ENCODE measurements around the gene ZIC4. TPM values are rescaled to one million over a fixed set of nuclear protein-coding genes. Genes with fewer than 3 reads are reported as not detected.

Gene ZIC4
- total and polyA plus RNA-seq, 7 experiments from 2014 or later = not detected

GRCh38 chr3:147392625-147392946, 13.8 kb downstream of the ZIC4 start:
- Mint-ChIP-seq H3K27ac (no peak overlapping the region), H3K4me3 (no peak overlapping the region), H3K27me3 (peaks cover 70 to 84% (median 72%) of the 10 kb centered on the region in 5 donors), H3K4me1 (peaks cover 0 to 8% (median 4%) of the 10 kb centered on the region in 7 donors), H3K9me3 (peaks cover 0 to 59% (median 20%) of the 10 kb centered on the region in 11 donors), H3K36me3 (peaks cover 0 to 22% (median 2%) of the 10 kb centered on the region in 5 donors)
- Histone ChIP-seq H3K27me3 (ENCODE audit: control insufficient read depth in 2 of 2, insufficient read depth in 2 of 2, low read length in 2 of 2) (peaks cover 0 to 20% of the 10 kb centered on the region in 2 donors), H3K4me1 (ENCODE audit: control insufficient read depth in 2 of 2, insufficient read depth in 2 of 2, low read length in 2 of 2) (no peaks in the 10 kb centered on the region), H3K36me3 (ENCODE audit: control insufficient read depth in 2 of 3, insufficient read depth in 3 of 3, low read length in 3 of 3) (no peaks in the 10 kb centered on the region), H3K4me3 (ENCODE audit: low read length) (no peak overlapping the region), H3K27ac (ENCODE audit: low read depth, low read length) (no peak overlapping the region), H3K9me3 (ENCODE audit: control insufficient read depth in 2 of 3, low read length in 3 of 3) (peaks cover 0 to 14% (median 0%) of the 10 kb centered on the region in 3 experiments)
- CTCF ChIA-PET = no interaction called here
- intact Hi-C loops (cut with micrococcal nuclease) = no loop called here
- ATAC-seq = no peak
- DNase-seq = no peak
- POLR2A ChIA-PET = no interaction called here

GRCh38 chr3:147391781-147392624, 14.3 kb downstream of the ZIC4 start:
- peaks cover 69 to 84% (median 72%) of the 10 kb centered on the region in 5 donors for H3K27me3 Mint-ChIP-seq
- H3K27ac ChIP-seq (ENCODE audit: low read depth, low read length) = no peak overlapping the region
- peak overlapping the region in 1 of 9 donors; percentile 62 for H3K27ac Mint-ChIP-seq
- peak overlapping the region in 1 of 10 donors; percentile 23 for H3K4me3 Mint-ChIP-seq
- CTCF ChIA-PET = no interaction called here
- H3K36me3 ChIP-seq (ENCODE audit: control insufficient read depth in 2 of 3, insufficient read depth in 3 of 3, low read length in 3 of 3) = no peaks in the 10 kb centered on the region
- intact Hi-C loops (cut with micrococcal nuclease) = loop anchor here in 1 of 2 donors (1.0 kb wide), 1 partner anchor 20 kb away; no protein-coding TSS in a partner anchor
- ATAC-seq = no peak
- no peaks in the 10 kb centered on the region for H3K4me1 ChIP-seq (ENCODE audit: control insufficient read depth in 2 of 2, insufficient read depth in 2 of 2, low read length in 2 of 2)
- peaks cover 0 to 60% (median 15%) of the 10 kb centered on the region in 11 donors for H3K9me3 Mint-ChIP-seq
- peaks cover 0 to 22% (median 2%) of the 10 kb centered on the region in 5 donors for H3K36me3 Mint-ChIP-seq
- peaks cover 0 to 11% (median 0%) of the 10 kb centered on the region in 3 experiments for H3K9me3 ChIP-seq (ENCODE audit: control insufficient read depth in 2 of 3, low read length in 3 of 3)
- no peak overlapping the region for H3K4me3 ChIP-seq (ENCODE audit: low read length)
- no peak for DNase-seq
- POLR2A ChIA-PET = no interaction called here
- H3K4me1 Mint-ChIP-seq = peaks cover 0 to 8% (median 4%) of the 10 kb centered on the region in 7 donors
- peaks cover 0 to 20% of the 10 kb centered on the region in 2 donors for H3K27me3 ChIP-seq (ENCODE audit: control insufficient read depth in 2 of 2, insufficient read depth in 2 of 2, low read length in 2 of 2)

GRCh38 chr3:147390589-147391569, 15.5 kb downstream of the ZIC4 start:
- DNase-seq (no peak), ATAC-seq (no peak)
- H3K27ac ChIP-seq (ENCODE audit: low read depth, low read length) = no peak overlapping the region
- Mint-ChIP-seq H3K4me1 (peaks cover 0 to 8% (median 4%) of the 10 kb centered on the region in 7 donors), H3K36me3 (peaks cover 0 to 22% (median 2%) of the 10 kb centered on the region in 5 donors), H3K9me3 (peaks cover 0 to 64% (median 14%) of the 10 kb centered on the region in 11 donors), H3K27ac (peak overlapping the region in 1 of 9 donors; percentile 74), H3K27me3 (peaks cover 74 to 92% (median 82%) of the 10 kb centered on the region in 5 donors), H3K4me3 (no peak overlapping the region)
- no peaks in the 10 kb centered on the region for H3K36me3 ChIP-seq (ENCODE audit: control insufficient read depth in 2 of 3, insufficient read depth in 3 of 3, low read length in 3 of 3)
- no peaks in the 10 kb centered on the region for H3K4me1 ChIP-seq (ENCODE audit: control insufficient read depth in 2 of 2, insufficient read depth in 2 of 2, low read length in 2 of 2)
- H3K4me3 ChIP-seq (ENCODE audit: low read length) = no peak overlapping the region
- CTCF ChIA-PET = no interaction called here
- H3K27me3 ChIP-seq (ENCODE audit: control insufficient read depth in 2 of 2, insufficient read depth in 2 of 2, low read length in 2 of 2) = peaks cover 0 to 20% of the 10 kb centered on the region in 2 donors
- POLR2A ChIA-PET = no interaction called here
- intact Hi-C loops (cut with micrococcal nuclease) = loop anchor here in 1 of 2 donors (1.0 kb wide), 1 partner anchor 21 kb away; no protein-coding TSS in a partner anchor
- peaks cover 0 to 11% (median 0%) of the 10 kb centered on the region in 3 experiments for H3K9me3 ChIP-seq (ENCODE audit: control insufficient read depth in 2 of 3, low read length in 3 of 3)

GRCh38 chr3:147389717-147390116, 16.6 kb downstream of the ZIC4 start:
- POLR2A ChIA-PET = no interaction called here
- CTCF ChIA-PET = no interaction called here
- DNase-seq (no peak), ATAC-seq (no peak)
- Histone ChIP-seq H3K36me3 (ENCODE audit: control insufficient read depth in 2 of 3, insufficient read depth in 3 of 3, low read length in 3 of 3) (no peaks in the 10 kb centered on the region), H3K27ac (ENCODE audit: low read depth, low read length) (no peak overlapping the region), H3K27me3 (ENCODE audit: control insufficient read depth in 2 of 2, insufficient read depth in 2 of 2, low read length in 2 of 2) (peaks cover 0 to 20% of the 10 kb centered on the region in 2 donors), H3K9me3 (ENCODE audit: control insufficient read depth in 2 of 3, low read length in 3 of 3) (peaks cover 0 to 15% (median 0%) of the 10 kb centered on the region in 3 experiments), H3K4me1 (ENCODE audit: control insufficient read depth in 2 of 2, insufficient read depth in 2 of 2, low read length in 2 of 2) (no peaks in the 10 kb centered on the region), H3K4me3 (ENCODE audit: low read length) (no peak overlapping the region)
- Mint-ChIP-seq H3K27me3 (peaks cover 75 to 92% (median 83%) of the 10 kb centered on the region in 5 donors), H3K9me3 (peaks cover 0 to 56% (median 18%) of the 10 kb centered on the region in 11 donors), H3K27ac (peak overlapping the region in 1 of 9 donors; percentile 38), H3K36me3 (peaks cover 0 to 28% (median 2%) of the 10 kb centered on the region in 5 donors), H3K4me1 (peaks cover 0 to 8% (median 4%) of the 10 kb centered on the region in 7 donors), H3K4me3 (no peak overlapping the region)
- intact Hi-C loops (cut with micrococcal nuclease) = loop anchor here in 1 of 2 donors (2.0 kb wide), 2 partner anchors 33 kb away; no protein-coding TSS in a partner anchor

- Histone ChIP-seq H3K9me3 (ENCODE audit: control insufficient read depth in 2 of 3, low read length in 3 of 3) (peaks cover 0 to 15% (median 0%) of the 10 kb centered on the region in 3 experiments), H3K4me1 (ENCODE audit: control insufficient read depth in 2 of 2, insufficient read depth in 2 of 2, low read length in 2 of 2) (no peaks in the 10 kb centered on the region), H3K36me3 (ENCODE audit: control insufficient read depth in 2 of 3, insufficient read depth in 3 of 3, low read length in 3 of 3) (no peaks in the 10 kb centered on the region), H3K4me3 (ENCODE audit: low read length) (no peak overlapping the region), H3K27me3 (ENCODE audit: control insufficient read depth in 2 of 2, insufficient read depth in 2 of 2, low read length in 2 of 2) (peaks cover 0 to 20% of the 10 kb centered on the region in 2 donors), H3K27ac (ENCODE audit: low read depth, low read length) (no peak overlapping the region)
- Mint-ChIP-seq H3K4me3 (no peak overlapping the region), H3K27ac (peak overlapping the region in 1 of 9 donors; percentile 68), H3K9me3 (peaks cover 0 to 61% (median 18%) of the 10 kb centered on the region in 11 donors), H3K4me1 (peaks cover 0 to 4% (median 2%) of the 10 kb centered on the region in 7 donors), H3K27me3 (peaks cover 74 to 92% (median 83%) of the 10 kb centered on the region in 5 donors), H3K36me3 (peaks cover 0 to 28% (median 2%) of the 10 kb centered on the region in 5 donors)
- no peak for DNase-seq
- ATAC-seq = no peak
- CTCF ChIA-PET = no interaction called here
- POLR2A ChIA-PET = no interaction called here
- intact Hi-C loops (cut with micrococcal nuclease) = loop anchor here in 1 of 2 donors (2.0 kb wide), 2 partner anchors 32 to 34 kb away; no protein-coding TSS in a partner anchor
Measured at GRCh38 chr3:147388700-147389580, 17.4 kb downstream of the ZIC4 start.

All from naive thymus-derived CD4-positive, alpha-beta T cell (primary cell).